ENCODE data around the gene STAG1. TPM values are rescaled to one million over a fixed set of nuclear protein-coding genes. Genes with fewer than 3 reads are reported as not detected.
"Not testable (repeated sequence)": the region's sequence is repeated elsewhere in the genome, so short reads cannot be mapped to it uniquely, and the experiment has no call there.

STAG1 gene
- total and polyA plus RNA-seq, 2 donors (not counting 1 experiment from before 2014, with no cell fraction given): 23.2 to 38.6 TPM

- Histone ChIP-seq H3K36me3 (ENCODE audit: control insufficient read depth, insufficient read depth, low read length) (no peaks in the 10 kb centered on the region), H3K4me1 (ENCODE audit: control insufficient read depth, extremely low read depth, insufficient read depth, low read length) (no peaks in the 10 kb centered on the region), H3K9me3 (ENCODE audit: control insufficient read depth, insufficient read depth, low read depth, low read length) (no peaks in the 10 kb centered on the region), H3K4me2 (ENCODE audit: extremely low read depth, insufficient read depth, low read length) (no peak overlapping the region), H3K9ac (ENCODE audit: insufficient read depth, low read length) (no peak overlapping the region), H3K27ac (ENCODE audit: insufficient read depth, low read length) (no peak overlapping the region), H2AFZ (ENCODE audit: low read length) (no peak overlapping the region), H3K27me3 (ENCODE audit: control insufficient read depth, insufficient read depth, low read length) (no peaks in the 10 kb centered on the region), H3K79me2 (ENCODE audit: control insufficient read depth, insufficient read depth, low read length) (no peaks in the 10 kb centered on the region), H4K20me1 (ENCODE audit: control insufficient read depth, extremely low read depth, insufficient read depth, low read length) (no peaks in the 10 kb centered on the region), H3K4me3 (replicated peaks in 1 of 4; ENCODE audit: control extremely low read depth in 1 of 4, insufficient read depth in 1 of 4, low read depth in 3 of 4, low read length in 4 of 4) (no peak overlapping the region)
- TF ChIP-seq EZH2 (IDR thresholded peaks at IDR 0.05; ENCODE audit: low read length, missing control alignments) (no peak), CTCF (conservative IDR thresholded peaks at IDR 0.05 in 1 of 2, IDR thresholded peaks at IDR 0.05 in 1 of 2; ENCODE audit: low read depth in 1 of 2, low read length in 2 of 2) (no peak)
- peak in 1 of 2 donors; percentile 81 for DNase-seq (ENCODE audit: low read depth in 2 of 2)
Observed at GRCh38 chr3:136778865-136779264, 26.7 kb upstream of the STAG1 start.

GRCh38 chr3:136772709-136773108, 20.5 kb upstream of the STAG1 start:
- Histone ChIP-seq H3K27ac (ENCODE audit: insufficient read depth, low read length) (no peak overlapping the region), H3K9ac (ENCODE audit: insufficient read depth, low read length) (no peak overlapping the region), H3K4me1 (ENCODE audit: control insufficient read depth, extremely low read depth, insufficient read depth, low read length) (no peaks in the 10 kb centered on the region), H3K79me2 (ENCODE audit: control insufficient read depth, insufficient read depth, low read length) (no peaks in the 10 kb centered on the region), H3K27me3 (ENCODE audit: control insufficient read depth, insufficient read depth, low read length) (no peaks in the 10 kb centered on the region), H3K9me3 (ENCODE audit: control insufficient read depth, insufficient read depth, low read depth, low read length) (no peaks in the 10 kb centered on the region), H3K4me2 (ENCODE audit: extremely low read depth, insufficient read depth, low read length) (no peak overlapping the region), H3K36me3 (ENCODE audit: control insufficient read depth, insufficient read depth, low read length) (no peaks in the 10 kb centered on the region), H2AFZ (ENCODE audit: low read length) (no peak overlapping the region), H4K20me1 (ENCODE audit: control insufficient read depth, extremely low read depth, insufficient read depth, low read length) (no peaks in the 10 kb centered on the region), H3K4me3 (replicated peaks in 1 of 4; ENCODE audit: control extremely low read depth in 1 of 4, insufficient read depth in 1 of 4, low read depth in 3 of 4, low read length in 4 of 4) (no peak overlapping the region)
- peak; percentile 11 to 57 for DNase-seq (ENCODE audit: low read depth in 2 of 2)
- TF ChIP-seq EZH2 (IDR thresholded peaks at IDR 0.05; ENCODE audit: low read length, missing control alignments) (no peak), CTCF (conservative IDR thresholded peaks at IDR 0.05 in 1 of 2, IDR thresholded peaks at IDR 0.05 in 1 of 2; ENCODE audit: low read depth in 1 of 2, low read length in 2 of 2) (no peak)

- not testable (repeated sequence) for H3K79me2 ChIP-seq (ENCODE audit: control insufficient read depth, insufficient read depth, low read length); H4K20me1 ChIP-seq (ENCODE audit: control insufficient read depth, extremely low read depth, insufficient read depth, low read length); H3K4me3 ChIP-seq (replicated peaks in 1 of 4; ENCODE audit: control extremely low read depth in 1 of 4, insufficient read depth in 1 of 4, low read depth in 3 of 4, low read length in 4 of 4); H3K27me3 ChIP-seq (ENCODE audit: control insufficient read depth, insufficient read depth, low read length); H3K4me2 ChIP-seq (ENCODE audit: extremely low read depth, insufficient read depth, low read length); H3K9ac ChIP-seq (ENCODE audit: insufficient read depth, low read length); H3K27ac ChIP-seq (ENCODE audit: insufficient read depth, low read length); H2AFZ ChIP-seq (ENCODE audit: low read length); H3K9me3 ChIP-seq (ENCODE audit: control insufficient read depth, insufficient read depth, low read depth, low read length); H3K36me3 ChIP-seq (ENCODE audit: control insufficient read depth, insufficient read depth, low read length); H3K4me1 ChIP-seq (ENCODE audit: control insufficient read depth, extremely low read depth, insufficient read depth, low read length)
- peak; percentile 53 to 72 for TF ChIP-seq CTCF (conservative IDR thresholded peaks at IDR 0.05 in 1 of 2, IDR thresholded peaks at IDR 0.05 in 1 of 2; ENCODE audit: low read depth in 1 of 2, low read length in 2 of 2)
- peak in 1 of 2 donors; percentile 62 for DNase-seq (ENCODE audit: low read depth in 2 of 2)
Observed at GRCh38 chr3:136758160-136759102, 6.3 kb upstream of the STAG1 start.

All from fibroblast of lung (primary cell).